Activated T-cell treated with anti-CD3 and anti-CD28 coated beads, Interleukin-2, amount 50 U/mL, for 1 hour (primary cell): Measurements from ENCODE around the gene CRISPLD2.
"Not testable (repeated sequence)": the region's sequence is repeated elsewhere in the genome, so short reads cannot be mapped to it uniquely, and the experiment has no call there.

Source experiments
- DNase-seq: peaks from one replicate; pipeline ENCODE4 v3.0.0-alpha.2; 2020

Gene CRISPLD2

GRCh38 chr16:84823484-84823883 lies 3.7 kb downstream of the CRISPLD2 start:
- DNase-seq: no peak

DNA sequence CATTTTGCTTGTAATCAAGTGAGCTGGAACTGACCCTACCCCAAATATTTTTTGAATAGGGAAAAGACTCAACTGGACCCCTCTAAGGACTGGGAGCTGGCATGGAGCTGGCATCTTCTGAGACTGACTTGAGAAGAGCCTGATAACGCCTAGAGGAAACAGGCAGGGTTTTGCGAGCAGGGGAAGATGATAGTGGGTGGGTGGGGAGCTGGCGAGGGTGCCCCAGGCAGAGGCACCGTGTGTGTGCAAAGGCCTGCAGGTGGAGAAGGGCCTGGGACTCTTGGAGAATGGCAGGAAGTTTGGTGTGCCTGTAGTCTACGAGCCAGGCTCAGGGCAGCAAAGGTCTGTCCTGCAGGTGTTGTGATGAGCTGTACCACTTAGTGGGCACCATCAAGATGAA lies 4.1 kb downstream of the CRISPLD2 start:
- DNase-seq: no peak

DNA sequence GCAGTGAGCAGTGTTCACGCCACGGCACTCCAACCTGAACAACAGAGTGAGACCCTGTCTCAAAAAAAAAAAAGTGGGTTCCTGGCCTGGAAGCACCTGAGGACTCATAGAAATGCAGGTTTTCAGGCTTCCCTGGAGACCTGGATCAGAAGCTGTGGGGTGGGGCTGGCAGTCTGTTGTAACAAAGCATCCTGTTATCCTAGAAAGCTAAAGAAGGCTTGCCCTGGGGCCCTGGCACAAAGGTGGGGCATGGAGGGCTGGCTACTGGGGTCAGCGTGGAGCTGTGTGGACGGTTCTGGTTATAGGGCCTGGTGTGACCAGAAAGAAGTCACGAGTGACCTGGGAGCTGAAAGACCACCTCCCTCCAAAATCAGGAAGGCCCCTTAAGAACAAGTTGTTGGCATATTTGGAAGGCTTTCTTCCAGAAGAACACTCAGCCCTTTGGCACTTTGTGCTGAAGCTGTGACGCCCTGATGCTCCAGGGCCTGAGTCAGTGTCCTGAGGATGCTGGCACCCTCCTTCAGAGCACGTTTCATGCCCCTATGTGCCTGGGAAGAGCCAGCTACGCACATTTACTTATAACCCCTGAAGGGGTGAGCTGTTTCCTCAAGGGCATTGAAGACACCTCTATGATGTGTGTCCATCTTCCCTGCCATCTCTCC lies 6.2 kb downstream of the CRISPLD2 start:
- DNase-seq: no peak

- DNase-seq: no peak
These were observed 6.8 kb downstream of the CRISPLD2 start for GRCh38 chr16:84826558-84826941.

DNA sequence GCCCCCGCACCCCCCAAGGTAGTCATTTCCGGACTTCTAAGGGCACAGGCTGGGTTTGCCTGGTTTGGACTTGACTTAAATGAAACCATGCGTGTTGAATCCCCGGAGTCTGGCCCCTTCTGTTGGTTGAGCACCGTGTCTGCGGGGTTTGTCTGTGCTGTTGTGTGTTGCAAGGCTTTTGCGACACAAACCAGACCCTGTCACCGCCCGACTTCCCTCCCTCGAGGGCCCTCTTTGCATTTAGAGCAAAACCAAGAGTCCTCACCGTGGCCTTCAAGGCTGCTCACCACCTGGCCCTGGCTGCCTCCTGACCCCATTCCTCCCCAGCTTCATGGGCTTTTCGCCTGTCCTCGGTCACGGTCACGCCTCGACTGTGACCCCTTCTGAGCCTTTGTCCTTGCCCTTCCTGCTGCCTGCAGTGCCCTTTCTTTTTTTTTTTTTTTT lies 7.4 kb downstream of the CRISPLD2 start:
- no peak for DNase-seq

DNA sequence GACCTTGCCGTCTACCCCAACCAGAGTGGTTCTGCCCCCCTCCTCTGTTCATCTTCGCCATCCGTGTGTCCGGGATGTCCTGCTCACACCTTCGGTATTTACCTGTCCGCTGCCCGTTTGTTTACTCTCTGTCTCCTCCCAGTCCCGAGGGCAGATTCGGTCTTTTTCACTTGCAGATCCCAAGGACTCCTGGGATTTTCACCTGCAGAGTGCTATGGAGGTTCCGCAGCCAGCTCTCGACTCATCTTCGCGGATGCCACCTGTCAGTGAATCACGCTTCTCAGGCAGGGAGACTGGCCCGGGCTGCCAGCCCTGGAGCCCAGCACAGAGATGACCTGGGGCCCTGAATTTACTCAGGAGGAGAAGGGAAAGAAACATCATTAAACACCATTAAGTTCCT lies 8.1 kb downstream of the CRISPLD2 start:
- no peak for DNase-seq

GRCh38 chr16:84828322-84828721 lies 8.5 kb downstream of the CRISPLD2 start:
- DNase-seq: no peak

DNA sequence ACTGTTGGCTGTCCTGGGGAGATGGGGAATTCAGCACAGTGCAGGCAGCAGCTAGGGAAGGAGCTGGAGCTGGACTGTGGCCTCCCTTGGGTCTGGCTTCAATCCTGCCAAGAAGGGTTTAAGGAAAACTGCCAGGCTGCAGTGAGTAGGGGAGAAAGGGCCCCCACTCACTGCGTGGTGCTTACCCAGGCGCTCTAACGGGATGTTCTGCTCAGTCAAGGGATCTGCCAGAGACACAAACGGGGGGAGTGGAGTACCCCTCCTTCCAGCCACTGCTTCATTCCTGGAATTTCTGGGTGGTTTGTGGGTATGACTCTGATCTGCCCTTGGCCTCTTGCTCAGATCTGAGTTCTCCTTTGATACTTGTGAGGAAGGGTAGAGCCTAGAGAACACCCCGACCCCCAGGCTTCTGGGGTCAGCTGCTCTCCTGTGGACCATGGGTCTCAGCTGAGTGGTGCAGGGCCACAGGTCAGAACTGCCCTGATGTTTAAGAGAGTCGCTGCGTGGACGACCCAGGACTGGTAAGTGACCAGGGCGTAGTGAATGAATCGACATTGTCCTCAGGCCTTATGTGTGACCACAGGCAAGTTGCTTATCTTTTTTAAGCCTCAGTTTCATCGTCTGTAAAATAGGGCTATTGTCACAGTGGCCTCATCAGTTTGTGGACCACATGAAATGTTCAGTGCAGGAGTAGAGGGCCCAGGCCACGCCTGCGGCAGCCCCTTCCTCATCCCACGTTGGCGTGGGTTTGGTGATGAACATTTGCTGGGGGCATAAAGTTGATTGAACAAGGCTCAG lies 9.6 kb downstream of the CRISPLD2 start:
- no peak for DNase-seq

DNA sequence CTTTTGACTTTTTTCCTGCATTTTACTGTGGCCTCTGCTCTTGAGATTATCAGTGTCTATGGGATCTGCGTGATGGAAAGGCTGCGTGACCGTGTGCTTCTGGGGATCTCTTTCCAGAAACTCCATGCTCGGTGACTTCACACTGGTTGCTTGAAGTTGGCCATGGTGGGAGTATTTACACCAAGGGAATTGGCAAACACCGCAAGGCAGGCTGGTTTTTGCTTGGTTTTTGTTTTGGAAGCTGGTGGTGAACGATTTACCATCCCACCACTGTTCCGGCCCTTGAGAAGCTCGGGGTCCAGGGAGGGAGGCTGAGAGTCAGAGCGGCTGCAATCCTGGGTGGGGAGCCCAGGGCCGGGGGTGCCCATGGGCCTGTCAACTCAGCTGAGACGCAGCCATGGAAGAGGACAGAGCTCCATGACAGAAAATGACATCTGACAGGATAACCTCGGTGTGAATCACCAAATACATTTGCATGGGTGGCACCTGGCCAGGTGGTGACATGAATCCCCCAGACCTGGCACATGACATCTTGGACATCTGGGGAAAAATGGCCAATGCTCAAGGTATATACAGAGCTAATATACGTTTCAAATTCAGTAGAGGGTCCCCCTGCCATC lies 11.1 kb downstream of the CRISPLD2 start:
- no peak for DNase-seq

DNA sequence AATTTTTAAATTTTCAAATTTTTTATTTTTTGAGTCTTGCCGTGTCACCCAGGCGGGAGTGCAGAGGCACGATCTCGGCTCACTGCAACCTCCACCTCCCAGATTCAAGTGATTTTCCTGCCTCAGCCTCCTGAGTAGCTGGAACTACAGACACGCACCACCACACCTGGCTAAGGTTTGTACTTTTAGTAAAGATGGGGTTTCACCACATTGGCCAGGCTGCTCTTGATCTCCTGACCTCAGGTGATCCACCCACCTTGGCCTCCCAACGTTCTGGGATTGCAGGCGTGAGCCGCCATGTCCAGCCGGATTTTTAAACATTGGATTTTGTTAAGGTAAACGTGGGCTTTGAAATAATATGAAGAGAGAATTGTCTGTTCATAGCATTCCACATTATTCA lies 11.9 kb downstream of the CRISPLD2 start:
- not testable (repeated sequence) for DNase-seq

- DNase-seq: no peak
These were observed 12.8 kb downstream of the CRISPLD2 start for GRCh38 chr16:84832488-84833143.

DNA sequence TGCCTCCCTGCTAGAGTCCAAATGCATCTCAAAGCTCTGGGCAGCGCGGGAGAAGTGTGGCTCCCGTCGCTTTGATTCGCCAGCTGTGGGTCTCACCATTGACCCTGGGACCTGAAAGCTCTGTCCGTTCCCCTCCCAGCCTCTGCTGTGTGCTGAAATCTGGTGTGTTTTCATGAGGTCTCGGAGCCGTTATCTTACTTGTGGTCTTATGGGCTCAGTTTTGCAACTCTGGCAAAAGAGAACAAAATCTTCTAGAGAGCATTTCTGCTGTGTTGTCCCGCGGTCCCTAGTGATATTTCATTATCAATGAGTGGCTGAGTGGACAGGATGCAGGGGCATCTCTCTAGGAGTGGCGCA lies 13.3 kb downstream of the CRISPLD2 start:
- no peak for DNase-seq

GRCh38 chr16:84833542-84834402 lies 14.0 kb downstream of the CRISPLD2 start:
- no peak for DNase-seq

- no peak for DNase-seq
These were observed 14.6 kb downstream of the CRISPLD2 start for GRCh38 chr16:84834403-84834772.

DNA sequence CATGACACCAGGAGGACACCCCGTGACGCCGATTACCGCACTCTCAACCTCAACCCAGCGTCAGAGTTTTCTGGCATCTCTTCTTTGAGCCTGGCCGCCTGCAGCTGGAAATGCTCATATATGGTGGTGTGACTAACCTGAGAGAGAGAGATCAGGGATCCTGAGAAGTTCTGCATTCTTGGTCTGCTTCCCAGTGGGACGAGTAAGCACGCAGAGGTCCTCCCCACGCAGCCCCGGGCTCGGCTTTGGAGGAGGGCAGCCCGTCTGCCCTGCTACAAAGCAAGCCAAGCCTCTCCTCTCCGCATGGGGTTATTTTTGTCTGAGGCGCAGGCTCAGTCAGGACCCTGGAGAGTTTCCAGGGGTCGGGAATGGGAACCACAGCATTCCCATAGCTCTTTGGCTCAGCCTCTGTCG lies 16.5 kb downstream of the CRISPLD2 start:
- DNase-seq: no peak

DNA sequence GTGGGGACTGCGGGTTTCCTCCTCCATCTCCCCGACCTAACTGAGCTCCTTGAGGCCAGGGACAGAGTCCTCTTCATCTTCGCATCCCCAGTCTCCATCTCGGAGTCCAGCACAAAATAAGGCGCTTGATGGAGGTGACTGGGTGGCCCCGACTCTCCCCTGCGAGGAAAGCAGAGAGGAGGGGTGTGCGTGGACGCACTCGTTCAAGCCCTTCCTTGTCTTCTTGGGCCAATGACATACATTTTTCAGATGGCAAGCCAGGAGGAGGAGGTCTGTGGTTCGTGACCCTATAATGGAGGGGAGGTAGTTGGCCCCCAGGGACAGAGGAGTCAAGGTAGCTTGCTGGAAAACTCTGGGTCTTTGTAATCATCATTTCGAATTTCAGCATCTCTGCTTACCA lies 17.2 kb downstream of the CRISPLD2 start:
- no peak for DNase-seq

DNA sequence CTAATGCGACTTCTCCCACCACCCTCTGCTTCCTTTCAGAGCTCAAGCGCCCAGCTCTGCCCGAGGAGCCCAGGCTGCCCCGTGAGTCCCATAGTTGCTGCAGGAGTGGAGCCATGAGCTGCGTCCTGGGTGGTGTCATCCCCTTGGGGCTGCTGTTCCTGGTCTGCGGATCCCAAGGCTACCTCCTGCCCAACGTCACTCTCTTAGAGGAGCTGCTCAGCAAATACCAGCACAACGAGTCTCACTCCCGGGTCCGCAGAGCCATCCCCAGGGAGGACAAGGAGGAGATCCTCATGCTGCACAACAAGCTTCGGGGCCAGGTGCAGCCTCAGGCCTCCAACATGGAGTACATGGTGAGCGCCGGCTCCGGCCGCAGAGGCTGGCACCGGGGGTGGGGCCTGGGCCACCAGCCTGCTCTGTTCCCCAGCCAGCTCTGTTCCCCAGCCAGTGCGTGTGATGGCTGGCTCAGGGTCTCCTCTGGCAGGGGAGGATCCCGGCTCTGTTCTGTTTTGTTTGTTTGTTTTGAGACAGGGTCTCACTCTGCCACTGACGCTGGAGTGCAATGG lies 18.7 kb downstream of the CRISPLD2 start:
- DNase-seq: no peak

- no peak for DNase-seq
These were observed 19.3 kb downstream of the CRISPLD2 start for GRCh38 chr16:84839054-84839453.

DNA sequence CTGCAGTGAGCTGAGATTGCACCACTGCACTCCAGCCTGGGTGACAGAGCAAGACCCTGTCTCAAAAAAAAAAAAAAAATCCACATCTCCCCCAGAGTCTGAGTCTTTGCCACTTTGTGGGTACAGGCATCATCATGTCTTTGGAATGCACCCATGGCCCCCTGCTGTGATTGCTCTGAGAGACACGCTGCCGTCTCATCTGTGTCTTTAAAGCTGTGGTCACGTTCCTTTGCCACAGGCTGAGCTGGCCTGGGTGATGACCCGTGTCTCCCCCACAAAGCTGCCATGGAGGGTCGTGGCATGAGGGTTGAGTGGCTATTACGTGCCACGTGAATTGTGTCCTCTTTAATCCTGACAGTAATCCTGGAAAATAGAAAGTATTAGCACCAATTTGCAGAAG lies 20.2 kb downstream of the CRISPLD2 start:
- no peak for DNase-seq

DNA sequence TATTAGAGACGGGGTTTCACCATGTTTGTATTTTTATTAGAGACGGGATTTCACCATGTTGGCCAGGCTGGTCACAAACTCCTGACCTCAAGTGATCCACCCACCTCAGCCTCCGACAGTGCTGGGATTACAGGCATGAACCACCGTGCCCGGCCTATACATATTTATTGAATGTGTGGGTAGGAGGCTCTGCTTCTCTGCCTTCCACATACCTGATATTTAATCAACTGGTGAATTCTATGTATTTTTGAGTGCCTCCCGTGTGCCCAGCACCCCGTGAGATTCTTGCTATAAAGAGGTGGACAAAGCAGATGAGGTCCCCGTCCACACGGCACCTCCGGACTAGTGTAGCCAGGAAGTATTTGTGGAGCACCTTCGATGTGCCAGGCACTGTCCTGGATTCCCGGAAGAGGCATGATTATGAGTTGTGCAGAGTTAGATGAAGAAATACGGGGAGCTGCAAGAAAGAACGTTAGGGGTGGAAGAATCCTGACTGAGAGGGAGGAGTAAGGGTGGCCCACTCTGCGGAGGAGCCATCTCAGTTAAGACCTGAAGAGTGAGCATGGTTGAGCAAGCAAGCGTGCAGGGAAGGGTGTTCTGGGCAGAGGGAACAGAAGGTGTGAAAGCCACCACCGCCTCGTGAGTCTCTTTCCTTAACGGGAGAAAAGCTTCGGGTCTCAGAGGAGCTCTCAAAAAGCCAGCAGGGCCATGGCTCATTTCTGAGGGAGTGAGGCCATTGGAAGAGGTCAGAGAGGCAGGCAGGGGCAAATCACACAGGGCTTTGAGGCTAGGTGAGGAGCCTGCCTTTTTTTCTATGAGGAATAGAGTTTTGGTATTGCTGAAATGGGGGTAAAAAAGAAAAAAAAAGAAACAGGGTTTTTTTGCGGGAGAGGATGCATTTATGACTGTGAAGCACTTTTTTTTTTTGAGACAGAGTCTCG lies 21.2 kb downstream of the CRISPLD2 start:
- no peak for DNase-seq

GRCh38 chr16:84841787-84842300 lies 22.1 kb downstream of the CRISPLD2 start:
- no peak for DNase-seq
